OCI-LY7 (cell line): Measurements from ENCODE around the gene ZFR2.
"Not testable (repeated sequence)": the region's sequence is repeated elsewhere in the genome, so short reads cannot be mapped to it uniquely, and the experiment has no call there.

ENCODE experiments used
- EZH2phosphoT487 ChIP-seq: fragments of 200-600 bp; sonication (generic); IDR thresholded peaks from 2 replicates; pipeline ENCODE4 v1.6.1; 2018; ENCODE audit warnings: low read depth, borderline replicate concordance, mild to moderate bottlenecking, mixed run types, antibody characterized with exemption, low read length, moderate library complexity, mixed read lengths
- TF ChIP-seq, protein P1 (sequence below): fragments of 200-600 bp; sonication (generic); conservative IDR thresholded peaks from 2 replicates; pipeline ENCODE4 v1.5.1; 2014; ENCODE audit warnings: mild to moderate bottlenecking, antibody characterized with exemption, low read length, moderate library complexity, mixed read lengths

DNA sequence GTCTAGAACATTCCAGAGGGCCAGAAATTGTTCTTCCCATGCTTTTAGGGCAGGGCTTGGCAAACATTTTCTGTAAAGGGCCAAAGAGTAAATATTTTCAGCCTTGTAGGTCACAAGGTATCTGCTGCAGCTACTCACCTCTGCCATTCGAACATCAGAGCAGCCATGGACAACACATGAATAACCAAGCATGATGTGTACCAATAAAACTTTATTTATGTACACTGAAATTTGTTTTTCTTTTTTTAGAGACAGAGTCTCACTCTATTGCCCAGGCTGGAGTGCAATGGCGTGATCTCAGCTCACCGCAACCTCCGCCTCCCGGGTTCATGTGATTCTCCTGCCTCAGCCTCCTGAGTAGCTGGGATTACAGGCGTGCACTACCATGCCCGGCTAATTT, 111.1 kb downstream of the ZFR2 start:
- TF ChIP-seq, protein P1, sequence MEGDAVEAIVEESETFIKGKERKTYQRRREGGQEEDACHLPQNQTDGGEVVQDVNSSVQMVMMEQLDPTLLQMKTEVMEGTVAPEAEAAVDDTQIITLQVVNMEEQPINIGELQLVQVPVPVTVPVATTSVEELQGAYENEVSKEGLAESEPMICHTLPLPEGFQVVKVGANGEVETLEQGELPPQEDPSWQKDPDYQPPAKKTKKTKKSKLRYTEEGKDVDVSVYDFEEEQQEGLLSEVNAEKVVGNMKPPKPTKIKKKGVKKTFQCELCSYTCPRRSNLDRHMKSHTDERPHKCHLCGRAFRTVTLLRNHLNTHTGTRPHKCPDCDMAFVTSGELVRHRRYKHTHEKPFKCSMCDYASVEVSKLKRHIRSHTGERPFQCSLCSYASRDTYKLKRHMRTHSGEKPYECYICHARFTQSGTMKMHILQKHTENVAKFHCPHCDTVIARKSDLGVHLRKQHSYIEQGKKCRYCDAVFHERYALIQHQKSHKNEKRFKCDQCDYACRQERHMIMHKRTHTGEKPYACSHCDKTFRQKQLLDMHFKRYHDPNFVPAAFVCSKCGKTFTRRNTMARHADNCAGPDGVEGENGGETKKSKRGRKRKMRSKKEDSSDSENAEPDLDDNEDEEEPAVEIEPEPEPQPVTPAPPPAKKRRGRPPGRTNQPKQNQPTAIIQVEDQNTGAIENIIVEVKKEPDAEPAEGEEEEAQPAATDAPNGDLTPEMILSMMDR: not testable (repeated sequence)
- TF ChIP-seq EZH2phosphoT487: not testable (repeated sequence)
